HCT116 (cell line): ENCODE results near the gene CYSLTR2. TPM values are rescaled to one million over a fixed set of nuclear protein-coding genes. Genes with fewer than 3 reads are reported as not detected.

Experiments
- ATAC-seq: fragments of 200-7000 bp; cut with Tn5 transposase; 2 replicates; pipeline ENCODE4 v1.9.1; 2020; ENCODE audit warnings: mild to moderate bottlenecking, moderate library complexity
- BruUV-seq: library from RNA; stranded (reverse); fragments of 400-500 nt; replicated peaks from 2 replicates; lab custom pipeline; 2021; lab: Mats Ljungman, UMichigan
- CTCF ChIA-PET: fragments of 300-600 bp; sonication (Branson Sonifier 250); formaldehyde crosslinking; loops from one replicate; lab custom pipeline; 2021; ENCODE audit warnings: antibody characterized with exemption; lab: Charles Lee
- POLR2A ChIA-PET: fragments of 300-600, 350-600 bp; sonication (Branson Sonifier 250); formaldehyde crosslinking; loops from one replicate; lab custom pipeline; 2021; ENCODE audit warnings: antibody characterized with exemption; lab: Charles Lee
- RAD21 ChIA-PET, 2 experiments: fragments of 300-600 bp; sonication (Branson Sonifier 250); formaldehyde crosslinking; loops; one replicate each; lab custom pipeline; 2023; ENCODE audit warnings: low total read pairs in 2 of 2; ENCODE audit not compliant: uncharacterized antibody in 2 of 2, unreplicated experiment in 2 of 2, low non-redundant PET in 1 of 2; lab: Charles Lee
- DNase-seq: peaks from one replicate; pipeline ENCODE4 v3.0.0-alpha.2; 2010; ENCODE audit warnings: low read depth, low spot score
- H2AFZ ChIP-seq: fragments of 200-600 bp; shearing (Covaris generic), sonication (generic); 2 replicates; pipeline ENCODE4 v1.6.1; 2017; ENCODE audit warnings: low read depth, mixed run types, mixed read lengths, antibody characterized with exemption, low read length; ENCODE audit not compliant: poor library complexity, severe bottlenecking
- H3K27ac ChIP-seq: 2 replicates; pipeline ENCODE4 v1.5.1; 2012; ENCODE audit warnings: low read depth, low read length
- H3K27me3 ChIP-seq: fragments of 200-600 bp; sonication (generic); 2 replicates; pipeline ENCODE4 v1.6.1; 2016; ENCODE audit warnings: mixed run types, low read length, mixed read lengths; ENCODE audit not compliant: insufficient read depth
- H3K36me3 ChIP-seq, 2 experiments: fragments of 200-500 bp in 1 of 2; fragments of 200-600 bp in 1 of 2; sonication (Bioruptor generic) in 1 of 2; sonication (generic) in 1 of 2; 2 replicates each; pipeline versions ENCODE4 v1.5.1 to v1.6.1; 2014 to 2016; ENCODE audit warnings: low read length in 2 of 2, inconsistent platforms in 1 of 2, mixed read lengths in 1 of 2, mixed run types in 1 of 2; ENCODE audit not compliant: insufficient read depth in 2 of 2, control insufficient read depth in 1 of 2
- H3K4me1 ChIP-seq, 2 experiments: fragments of 200-600 bp in 1 of 2; sonication (generic) in 1 of 2; 2 replicates each; pipeline versions ENCODE4 v1.5.1 to v1.6.1; 2012 to 2017; ENCODE audit warnings: low read length in 2 of 2, inconsistent platforms in 1 of 2, mild to moderate bottlenecking in 1 of 2, mixed read lengths in 1 of 2, mixed run types in 1 of 2, moderate library complexity in 1 of 2; ENCODE audit not compliant: insufficient read depth in 2 of 2, control insufficient read depth in 1 of 2
- H3K4me2 ChIP-seq: fragments of 200-600 bp; sonication (generic); 2 replicates; pipeline ENCODE4 v1.6.1; 2017; ENCODE audit warnings: mixed run types, low read length, mixed read lengths
- H3K4me3 ChIP-seq, 2 experiments: fragments of 200-600 bp in 1 of 2; sonication (generic) in 1 of 2; replicated peaks in 1 of 2; 2 replicates each; pipeline ENCODE4 v1.5.1; 2011 to 2016; ENCODE audit warnings: low read length in 2 of 2, control low read depth in 1 of 2, low read depth in 1 of 2, mild to moderate bottlenecking in 1 of 2, mixed read lengths in 1 of 2, mixed run types in 1 of 2
- H3K79me2 ChIP-seq: fragments of 200-600 bp; sonication (generic); 2 replicates; pipeline ENCODE4 v1.6.1; 2017; ENCODE audit warnings: mild to moderate bottlenecking, mixed run types, low read length, moderate library complexity, mixed read lengths; ENCODE audit not compliant: insufficient read depth
- H3K9ac ChIP-seq: fragments of 200-600 bp; sonication (generic); 2 replicates; pipeline ENCODE4 v1.6.1; 2016; ENCODE audit warnings: low read length, mixed read lengths
- H3K9me2 ChIP-seq: fragments of 200-600 bp; sonication (generic), shearing (Covaris generic); 2 replicates; pipeline ENCODE4 v1.6.1; 2017; ENCODE audit warnings: mixed run types, mild to moderate bottlenecking, moderate library complexity; ENCODE audit not compliant: insufficient read depth
- H3K9me3 ChIP-seq, 2 experiments: fragments of 200-500 bp in 1 of 2; fragments of 200-600 bp in 1 of 2; sonication (Bioruptor generic) in 1 of 2; sonication (generic) in 1 of 2; 2 replicates each; pipeline ENCODE4 v1.6.1; 2014 to 2017; ENCODE audit warnings: low read length in 2 of 2, mixed read lengths in 2 of 2, inconsistent platforms in 1 of 2, low read depth in 1 of 2, mild to moderate bottlenecking in 1 of 2, mixed run types in 1 of 2, moderate library complexity in 1 of 2; ENCODE audit not compliant: control insufficient read depth in 1 of 2, insufficient read depth in 1 of 2
- H4K20me1 ChIP-seq: fragments of 200-600 bp; sonication (generic), shearing (Covaris generic); 2 replicates; pipeline ENCODE4 v1.6.1; 2017; ENCODE audit warnings: mixed run types, mild to moderate bottlenecking, moderate library complexity; ENCODE audit not compliant: insufficient read depth
- ATF3 ChIP-seq: IDR thresholded peaks from 2 replicates; pipeline ENCODE4 v1.6.1; 2012
- CEBPB ChIP-seq: IDR thresholded peaks from 2 replicates; pipeline ENCODE4 v1.6.1; 2012; ENCODE audit warnings: low read depth
- CTCF ChIP-seq, 3 experiments: fragments of 200-600 bp in 1 of 3; sonication (generic) in 1 of 3; IDR thresholded peaks in 2 of 3; conservative IDR thresholded peaks in 1 of 3; 2 replicates each; pipeline ENCODE4 v1.5.1; 2012 to 2017; ENCODE audit warnings: low read depth in 2 of 3, low read length in 2 of 3, antibody characterized with exemption in 1 of 3, borderline replicate concordance in 1 of 3, control low read depth in 1 of 3, mild to moderate bottlenecking in 1 of 3, mixed read lengths in 1 of 3, mixed run types in 1 of 3, moderate library complexity in 1 of 3; ENCODE audit not compliant: insufficient read depth in 1 of 3
- ELF1 ChIP-seq: IDR thresholded peaks from 2 replicates; pipeline ENCODE4 v1.6.1; 2012; ENCODE audit warnings: low read depth, borderline replicate concordance
- EZH2 ChIP-seq: fragments of 200-600 bp; sonication (generic); IDR thresholded peaks from 2 replicates; pipeline ENCODE4 v1.6.1; 2017; ENCODE audit warnings: antibody characterized with exemption, mixed run types
- EZH2phosphoT487 ChIP-seq: fragments of 200-600 bp; IDR thresholded peaks from 2 replicates; pipeline ENCODE4 v1.6.1; 2018; ENCODE audit warnings: antibody characterized with exemption, borderline replicate concordance
- FOSL1 ChIP-seq: IDR thresholded peaks from 2 replicates; pipeline ENCODE4 v1.6.1; 2012; ENCODE audit warnings: low read depth
- JUND ChIP-seq: IDR thresholded peaks from 2 replicates; pipeline ENCODE4 v1.6.1; 2012
- POLR2A ChIP-seq: IDR thresholded peaks from 2 replicates; pipeline ENCODE4 v1.7.0; 2011; ENCODE audit warnings: borderline replicate concordance; ENCODE audit not compliant: insufficient read depth, insufficient read length; ENCODE audit errors: extremely low read depth
- RAD21 ChIP-seq: IDR thresholded peaks from 2 replicates; pipeline ENCODE4 v1.6.1; 2012; ENCODE audit warnings: low read depth, mild to moderate bottlenecking
- SP1 ChIP-seq: IDR thresholded peaks from 2 replicates; pipeline ENCODE4 v1.6.1; 2012; ENCODE audit warnings: low read depth
- TCF7L2 ChIP-seq: IDR thresholded peaks from 2 replicates; pipeline ENCODE4 v1.7.0; 2011; ENCODE audit warnings: borderline replicate concordance, inconsistent platforms; ENCODE audit not compliant: insufficient read depth, insufficient read length; ENCODE audit errors: extremely low read depth
- YY1 ChIP-seq: IDR thresholded peaks from 2 replicates; pipeline ENCODE4 v1.6.1; 2011; ENCODE audit warnings: low read length, low read depth, moderate library complexity, mild to moderate bottlenecking; ENCODE audit not compliant: insufficient replicate concordance; ENCODE audit errors: extremely low read depth
- ZFX ChIP-seq: fragments of 450-650 bp; IDR thresholded peaks from 2 replicates; pipeline ENCODE4 v1.6.1; 2017
- intact Hi-C: fragments of 100-400 bp; cut with micrococcal nuclease; formaldehyde crosslinking; loops from 2 replicates; pipeline ENCODE4 v1.10.0; 2022
- total RNA-seq: library from RNA; stranded (reverse); gene quantifications from one replicate; pipeline ENCODE4 v1.2.1, GENCODE V29; 2021; ENCODE audit not compliant: unreplicated experiment
- TF ChIP-seq, protein P1 (sequence below): IDR thresholded peaks from 2 replicates; pipeline ENCODE4 v1.6.1; 2011; ENCODE audit warnings: mild to moderate bottlenecking, low read length, moderate library complexity; ENCODE audit not compliant: insufficient replicate concordance; ENCODE audit errors: extremely low read depth

Gene CYSLTR2
- total RNA-seq, 1 experiment from 2014 or later: not detected

GRCh38 chr13:48709213-48709612 lies 55.5 kb downstream of the CYSLTR2 start:
- H3K4me2 ChIP-seq: no peak overlapping the region
- no peaks in the 10 kb centered on the region for H3K4me1 ChIP-seq
- intact Hi-C loops: no loop called here
- H3K9me2 ChIP-seq: no peaks in the 10 kb centered on the region
- DNase-seq (no peak), ATAC-seq (no peak)
- RAD21 ChIA-PET: no interaction called here
- no peaks in the 10 kb centered on the region for H3K79me2 ChIP-seq
- POLR2A ChIA-PET: no interaction called here
- H3K9ac ChIP-seq: no peak overlapping the region
- H2AFZ ChIP-seq: no peak overlapping the region
- H3K9me3 ChIP-seq: no peaks in the 10 kb centered on the region
- H3K27me3 ChIP-seq: no peaks in the 10 kb centered on the region
- no TSS peak for BruUV-seq
- CTCF ChIA-PET: no interaction called here
- H4K20me1 ChIP-seq: no peaks in the 10 kb centered on the region
- H3K27ac ChIP-seq: no peak overlapping the region
- no peak overlapping the region for H3K4me3 ChIP-seq
- TF ChIP-seq JUND: no peak
- no peak for TF ChIP-seq ATF3
- no peak for TF ChIP-seq RAD21
- TF ChIP-seq, protein P1, sequence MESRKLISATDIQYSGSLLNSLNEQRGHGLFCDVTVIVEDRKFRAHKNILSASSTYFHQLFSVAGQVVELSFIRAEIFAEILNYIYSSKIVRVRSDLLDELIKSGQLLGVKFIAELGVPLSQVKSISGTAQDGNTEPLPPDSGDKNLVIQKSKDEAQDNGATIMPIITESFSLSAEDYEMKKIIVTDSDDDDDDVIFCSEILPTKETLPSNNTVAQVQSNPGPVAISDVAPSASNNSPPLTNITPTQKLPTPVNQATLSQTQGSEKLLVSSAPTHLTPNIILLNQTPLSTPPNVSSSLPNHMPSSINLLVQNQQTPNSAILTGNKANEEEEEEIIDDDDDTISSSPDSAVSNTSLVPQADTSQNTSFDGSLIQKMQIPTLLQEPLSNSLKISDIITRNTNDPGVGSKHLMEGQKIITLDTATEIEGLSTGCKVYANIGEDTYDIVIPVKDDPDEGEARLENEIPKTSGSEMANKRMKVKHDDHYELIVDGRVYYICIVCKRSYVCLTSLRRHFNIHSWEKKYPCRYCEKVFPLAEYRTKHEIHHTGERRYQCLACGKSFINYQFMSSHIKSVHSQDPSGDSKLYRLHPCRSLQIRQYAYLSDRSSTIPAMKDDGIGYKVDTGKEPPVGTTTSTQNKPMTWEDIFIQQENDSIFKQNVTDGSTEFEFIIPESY: no peak
- TF ChIP-seq ELF1: no peak
- no peak for TF ChIP-seq FOSL1
- TF ChIP-seq CEBPB: no peak
- no peak for TF ChIP-seq YY1
- TF ChIP-seq CTCF (IDR thresholded peaks at IDR 0.05 in 2 of 3, conservative IDR thresholded peaks at IDR 0.05 in 1 of 3; ENCODE audit: borderline replicate concordance in 1 of 3, insufficient read depth in 1 of 3, low read depth in 2 of 3, low read length in 2 of 3): no peak
- no peak for TF ChIP-seq EZH2phosphoT487
- no peak for TF ChIP-seq ZFX
- TF ChIP-seq TCF7L2: no peak
- TF ChIP-seq POLR2A: no peak
- no peak for TF ChIP-seq SP1
- no peak for TF ChIP-seq EZH2
- H3K36me3 ChIP-seq: no peaks in the 10 kb centered on the region
